OCI-LY7 (cell line): ENCODE results near the gene MAP3K7CL.
A peak's percentile ranks its signal among the peaks of the same experiment; 100 is the strongest.

Experiments used
- CTCF ChIP-seq: fragments of 200-600 bp; sonication (generic); conservative IDR thresholded peaks from 2 replicates; pipeline ENCODE4 v1.5.1; 2014; ENCODE audit warnings: mild to moderate bottlenecking, antibody characterized with exemption, low read length, moderate library complexity, mixed read lengths
- EZH2phosphoT487 ChIP-seq: fragments of 200-600 bp; sonication (generic); IDR thresholded peaks from 2 replicates; pipeline ENCODE4 v1.6.1; 2018; ENCODE audit warnings: low read depth, borderline replicate concordance, mild to moderate bottlenecking, mixed run types, antibody characterized with exemption, low read length, moderate library complexity, mixed read lengths

- TF ChIP-seq CTCF, result peak; percentile 70
- no peak for TF ChIP-seq EZH2phosphoT487
Observed at GRCh38 chr21:29195981-29196669, 65.7 kb downstream of the MAP3K7CL start.
